Occipital lobe (tissue), 2 donors: Measurements from ENCODE around the gene CTBP1. TPM values are rescaled to one million over a fixed set of nuclear protein-coding genes. Genes with fewer than 3 reads are reported as not detected.

Source experiments
- DNase-seq: peaks from one replicate; lab custom pipeline; 2025; lab: John Stamatoyannopoulos, UW
- total RNA-seq: library from RNA; depleted of rRNA; stranded (reverse); fragments of >200 nt; gene quantifications from one replicate; pipeline ENCODE4 v1.2.3, GENCODE V29; 2014

CTBP1 gene
- total RNA-seq, 1 donor from 2014 or later = 237 TPM

- DNase-seq = no peak
Measured at GRCh38 chr4:1225272-1226143, 23.4 kb downstream of the CTBP1 start.

DNA sequence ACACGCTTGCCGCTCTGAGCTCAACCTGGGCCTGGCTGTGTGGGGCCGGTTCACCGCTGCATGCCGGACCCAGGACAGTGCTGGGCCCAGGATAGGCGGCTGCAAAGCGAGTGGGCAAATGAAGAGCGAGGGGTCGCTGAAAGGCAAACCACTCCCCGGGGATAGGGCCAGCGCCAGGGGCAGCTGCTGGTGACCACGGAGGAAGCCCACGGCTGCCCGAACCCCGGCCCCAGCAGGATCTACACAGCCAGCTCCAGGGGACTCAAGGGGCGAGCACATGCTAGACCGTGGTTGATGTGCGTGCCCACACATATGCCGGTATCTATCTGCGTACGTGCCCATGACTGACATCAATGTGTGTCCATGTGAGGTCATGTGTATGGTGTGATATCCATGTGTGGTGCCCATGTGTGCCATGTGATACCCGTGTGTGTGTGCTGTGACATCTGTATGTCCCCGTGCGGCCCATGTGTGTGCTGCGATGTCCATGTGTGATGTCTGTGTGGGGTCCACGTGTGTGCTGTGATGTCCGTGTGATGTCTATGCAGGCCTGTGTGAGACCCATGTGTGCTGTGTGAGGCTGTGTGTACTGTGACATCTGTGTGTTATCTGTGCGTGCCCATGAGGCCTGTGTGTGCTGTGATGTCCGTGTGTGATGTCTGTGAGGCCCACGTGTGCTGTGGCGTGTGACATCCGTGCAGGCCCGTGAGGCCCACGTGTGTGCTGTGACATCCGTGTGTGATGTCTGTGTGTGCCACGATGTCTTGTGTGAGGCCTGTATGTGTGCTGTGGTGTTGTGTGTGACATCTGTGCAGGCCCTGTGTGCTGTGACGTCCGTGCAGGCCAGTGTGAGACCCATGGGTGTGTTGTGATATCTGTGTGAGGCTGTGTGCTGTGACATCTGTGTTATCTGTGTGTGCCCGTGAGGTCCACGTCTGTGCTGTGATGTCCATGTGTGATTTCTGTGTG lies 24.8 kb downstream of the CTBP1 start:
- DNase-seq = no peak

- DNase-seq = no peak
Measured at GRCh38 chr4:1222938-1223690, 25.8 kb downstream of the CTBP1 start.

- DNase-seq = no peak
Measured at GRCh38 chr4:1222036-1222789, 26.7 kb downstream of the CTBP1 start.

DNA sequence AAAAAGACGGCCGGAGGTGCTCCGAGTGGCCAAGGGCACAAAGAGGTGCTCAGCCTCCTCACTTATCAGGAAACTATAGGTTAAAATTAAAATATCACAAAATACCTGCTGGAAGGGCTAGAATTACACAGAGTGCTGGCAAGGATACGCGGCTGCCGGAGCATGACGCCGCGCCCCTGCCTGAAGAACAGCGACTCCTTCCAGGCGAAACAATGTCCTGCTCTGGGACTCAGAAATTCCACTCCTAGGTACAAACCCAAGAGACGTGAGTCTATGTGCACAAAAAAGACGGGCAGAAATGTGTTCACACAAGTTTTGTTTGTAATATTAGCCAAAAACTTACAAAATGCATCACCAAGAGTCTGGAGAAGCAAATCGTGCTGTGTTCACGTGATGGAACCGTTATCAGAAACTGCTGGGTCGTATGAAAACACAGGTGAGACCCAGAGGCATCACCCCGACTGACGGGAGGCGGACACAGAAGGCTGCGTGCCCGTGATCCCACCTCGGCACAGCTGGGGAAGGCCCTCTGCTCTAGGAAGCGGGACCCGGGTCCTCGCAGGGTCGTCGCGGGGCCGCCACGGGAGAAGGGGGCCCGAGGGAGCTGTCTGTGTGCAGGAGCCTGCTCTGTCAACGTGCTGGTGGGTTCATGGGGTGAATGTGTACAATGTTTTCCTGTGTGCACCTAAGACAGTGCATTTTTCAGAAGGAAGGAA lies 27.6 kb downstream of the CTBP1 start:
- no peak for DNase-seq

DNA sequence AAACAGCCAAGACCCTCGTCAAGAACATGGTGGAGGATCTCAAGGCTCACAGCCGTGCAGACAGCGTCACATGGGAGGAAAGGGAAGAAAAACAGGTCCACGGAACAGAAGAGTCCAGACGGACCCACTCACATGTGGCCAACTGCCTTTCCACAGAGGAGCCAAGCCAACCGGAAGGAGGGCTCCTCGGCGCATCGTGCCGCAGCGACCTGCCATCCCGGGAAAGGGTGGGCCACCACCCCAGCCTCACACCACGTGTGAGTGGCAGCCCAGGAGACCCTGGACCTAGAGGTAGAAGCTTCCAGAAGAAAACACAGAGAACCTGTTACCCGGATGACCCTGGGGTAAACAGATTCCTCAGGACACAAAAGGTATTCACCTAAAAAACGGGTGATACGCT lies 28.4 kb downstream of the CTBP1 start:
- DNase-seq = no peak

DNA sequence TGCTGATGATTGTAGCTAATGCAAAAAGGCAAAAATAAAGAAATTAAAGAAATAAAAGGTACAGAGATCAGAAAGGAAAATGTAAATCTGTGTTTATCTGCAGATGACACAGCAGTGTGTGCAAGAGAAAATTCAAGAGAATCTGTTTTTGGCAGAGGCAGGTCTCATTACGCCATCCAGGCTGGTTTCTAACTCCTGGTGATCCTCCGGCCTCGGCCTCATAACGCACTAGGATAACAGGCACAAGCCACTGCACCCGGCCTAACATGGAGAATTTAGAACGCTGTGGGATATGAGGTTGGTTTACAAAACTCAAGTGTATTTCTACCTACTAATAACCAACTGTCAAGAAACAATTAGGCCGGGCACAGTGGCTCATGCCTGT lies 29.4 kb downstream of the CTBP1 start:
- DNase-seq = no peak

DNA sequence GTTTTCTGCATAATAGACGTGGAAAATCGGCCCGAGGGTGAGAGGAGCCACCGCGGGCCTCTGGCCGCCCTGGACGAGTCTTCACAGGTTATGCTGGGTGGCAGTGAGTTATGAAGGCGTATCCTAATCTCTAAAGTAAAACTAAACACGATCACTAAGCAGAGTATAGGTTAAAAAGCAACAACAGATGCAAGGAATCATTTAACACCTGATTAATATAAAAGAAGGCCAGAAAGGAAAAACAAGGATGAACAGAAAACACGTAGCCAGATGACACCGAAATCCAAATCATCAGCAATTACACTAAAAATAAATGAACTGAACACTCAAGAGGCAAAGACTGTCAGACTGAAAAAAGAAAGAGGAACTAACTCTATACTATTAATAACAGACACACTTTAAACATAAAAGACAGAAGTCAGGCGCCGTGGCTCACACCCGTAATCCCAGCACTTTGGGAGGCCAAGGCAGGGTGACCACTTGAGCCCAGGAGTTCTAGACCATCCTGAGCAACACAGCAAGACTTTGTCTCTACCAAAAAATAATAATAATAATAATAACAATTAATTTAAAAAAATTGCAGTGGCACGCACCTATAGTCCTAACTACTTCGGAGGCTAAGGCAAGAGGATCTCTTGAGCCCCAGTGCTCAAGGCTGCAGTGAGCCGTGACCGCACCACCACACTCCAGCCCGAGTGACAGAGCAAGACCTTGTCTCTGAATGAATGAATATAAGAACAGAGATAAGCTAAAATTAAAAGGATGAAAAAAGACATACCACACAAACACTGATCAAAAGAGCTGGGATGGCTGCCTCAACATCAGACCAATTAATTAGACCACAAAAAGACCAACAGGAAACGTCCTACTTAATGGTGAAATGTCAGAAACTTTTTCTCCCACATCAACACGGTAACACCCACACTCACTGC lies 30.0 kb downstream of the CTBP1 start:
- DNase-seq = no peak

- no peak for DNase-seq
Measured at GRCh38 chr4:1217366-1217765, 31.6 kb downstream of the CTBP1 start.

DNA sequence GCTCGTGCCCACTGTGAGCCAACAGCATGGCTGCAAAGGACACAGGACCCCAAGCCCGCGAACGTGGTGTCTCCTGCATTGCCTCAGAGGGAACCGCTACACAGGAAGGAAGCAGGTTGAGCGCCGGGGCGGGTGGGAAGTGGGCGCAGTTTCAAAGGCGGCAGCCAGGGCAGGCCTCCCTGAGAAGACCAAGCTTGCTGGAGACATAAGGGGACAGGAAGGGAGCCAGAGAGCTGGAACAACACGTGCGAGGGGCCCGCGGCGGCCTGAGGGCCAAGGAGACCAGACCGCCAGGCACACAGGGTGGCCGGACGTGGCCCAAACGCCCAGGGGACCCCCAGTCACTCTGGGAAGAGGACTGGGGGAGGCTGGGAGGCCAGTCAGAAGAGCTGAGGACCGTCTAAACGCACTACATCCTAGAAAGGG lies 32.0 kb downstream of the CTBP1 start:
- no peak for DNase-seq

- DNase-seq = no peak
Measured at GRCh38 chr4:1216076-1216614, 32.8 kb downstream of the CTBP1 start.

DNA sequence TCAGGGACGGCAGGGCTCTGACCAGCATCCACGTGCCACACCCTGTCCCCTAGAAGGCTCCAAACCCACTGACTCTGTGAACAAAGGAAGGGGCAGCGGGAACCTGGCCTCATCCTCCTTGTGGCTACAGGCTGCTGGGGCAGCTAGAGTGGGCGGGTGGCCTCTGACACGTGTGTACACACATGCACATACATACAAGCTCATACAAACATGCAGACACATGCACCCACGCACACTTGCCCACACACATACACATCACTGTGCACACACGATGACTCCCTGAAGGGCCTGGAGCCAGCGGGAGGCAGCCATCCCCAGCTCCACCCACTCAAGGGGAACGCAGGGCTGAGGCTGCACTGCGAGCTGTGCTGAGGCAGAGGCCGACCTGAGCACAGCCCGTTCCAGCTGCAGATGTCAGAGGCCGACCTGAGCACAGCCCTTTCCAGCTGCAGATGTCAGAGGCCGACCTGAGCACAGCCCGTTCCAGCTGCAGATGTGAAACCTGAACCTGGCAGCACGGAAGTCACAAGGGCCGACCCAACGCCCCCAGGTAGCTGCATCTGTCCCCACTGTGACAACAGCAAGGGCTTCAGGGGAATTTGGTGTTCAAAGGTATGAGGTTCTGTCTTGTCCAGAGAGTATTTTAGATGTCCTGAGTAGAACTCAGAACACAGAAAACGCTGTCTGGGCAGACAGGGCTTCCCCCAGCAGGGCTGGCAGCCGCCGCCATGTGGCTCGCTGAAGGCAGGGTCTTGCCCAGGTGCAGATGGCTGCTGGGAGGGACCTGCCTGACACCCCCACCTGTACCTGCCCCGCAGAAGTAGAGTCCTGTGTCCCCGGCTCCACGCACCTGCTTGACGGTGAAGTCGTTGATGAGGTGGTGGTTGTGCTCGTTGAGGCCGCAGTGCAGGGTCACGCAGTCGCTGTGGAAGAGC lies 33.5 kb downstream of the CTBP1 start:
- no peak for DNase-seq

GRCh38 chr4:1214101-1215095 lies 34.5 kb downstream of the CTBP1 start:
- no peak for DNase-seq

GRCh38 chr4:1213336-1213995 lies 35.5 kb downstream of the CTBP1 start:
- DNase-seq = no peak

- DNase-seq = no peak
Measured at GRCh38 chr4:1212546-1213335, 36.2 kb downstream of the CTBP1 start.
